ENCODE results near the gene SLC27A6.

DNA sequence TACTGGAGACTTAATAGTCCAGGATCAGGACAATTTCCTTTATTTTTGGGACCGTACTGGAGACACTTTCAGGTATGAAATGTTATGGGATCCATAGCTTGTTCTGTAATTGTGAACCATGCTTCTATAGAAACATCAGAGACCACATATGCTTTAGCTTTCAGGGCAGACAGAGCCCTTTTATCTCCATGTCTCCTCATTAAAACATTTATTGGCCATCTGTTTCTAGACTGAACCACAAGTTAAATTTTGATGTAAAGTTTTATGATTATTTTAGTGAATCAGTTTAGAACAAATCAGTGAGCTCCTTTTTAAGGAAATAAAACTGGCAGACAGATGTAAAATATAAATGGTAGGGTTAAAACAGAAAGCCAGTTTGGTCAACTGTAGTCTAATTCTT is 62.0 kb downstream of the SLC27A6 start:
- TF ChIP-seq, protein P1, sequence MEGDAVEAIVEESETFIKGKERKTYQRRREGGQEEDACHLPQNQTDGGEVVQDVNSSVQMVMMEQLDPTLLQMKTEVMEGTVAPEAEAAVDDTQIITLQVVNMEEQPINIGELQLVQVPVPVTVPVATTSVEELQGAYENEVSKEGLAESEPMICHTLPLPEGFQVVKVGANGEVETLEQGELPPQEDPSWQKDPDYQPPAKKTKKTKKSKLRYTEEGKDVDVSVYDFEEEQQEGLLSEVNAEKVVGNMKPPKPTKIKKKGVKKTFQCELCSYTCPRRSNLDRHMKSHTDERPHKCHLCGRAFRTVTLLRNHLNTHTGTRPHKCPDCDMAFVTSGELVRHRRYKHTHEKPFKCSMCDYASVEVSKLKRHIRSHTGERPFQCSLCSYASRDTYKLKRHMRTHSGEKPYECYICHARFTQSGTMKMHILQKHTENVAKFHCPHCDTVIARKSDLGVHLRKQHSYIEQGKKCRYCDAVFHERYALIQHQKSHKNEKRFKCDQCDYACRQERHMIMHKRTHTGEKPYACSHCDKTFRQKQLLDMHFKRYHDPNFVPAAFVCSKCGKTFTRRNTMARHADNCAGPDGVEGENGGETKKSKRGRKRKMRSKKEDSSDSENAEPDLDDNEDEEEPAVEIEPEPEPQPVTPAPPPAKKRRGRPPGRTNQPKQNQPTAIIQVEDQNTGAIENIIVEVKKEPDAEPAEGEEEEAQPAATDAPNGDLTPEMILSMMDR (IDR thresholded peaks at IDR 0.05) = no peak
- no peak for TF ChIP-seq EZH2 (IDR thresholded peaks at IDR 0.05)
